HCT116 (cell line): ENCODE data around the gene STK16. TPM values are rescaled to one million over a fixed set of nuclear protein-coding genes. Genes with fewer than 3 reads are reported as not detected.
A peak's percentile ranks its signal among the peaks of the same experiment; 100 is the strongest.

Experiments
- ATAC-seq: fragments of 200-7000 bp; cut with Tn5 transposase; 2 replicates; pipeline ENCODE4 v1.9.1; 2020; ENCODE audit warnings: mild to moderate bottlenecking, moderate library complexity
- BruUV-seq: library from RNA; stranded (reverse); fragments of 400-500 nt; replicated peaks from 2 replicates; lab custom pipeline; 2021; lab: Mats Ljungman, UMichigan
- CTCF ChIA-PET: fragments of 300-600 bp; sonication (Branson Sonifier 250); formaldehyde crosslinking; loops from one replicate; lab custom pipeline; 2021; ENCODE audit warnings: antibody characterized with exemption; lab: Charles Lee
- POLR2A ChIA-PET: fragments of 300-600, 350-600 bp; sonication (Branson Sonifier 250); formaldehyde crosslinking; loops from one replicate; lab custom pipeline; 2021; ENCODE audit warnings: antibody characterized with exemption; lab: Charles Lee
- RAD21 ChIA-PET, 2 experiments: fragments of 300-600 bp; sonication (Branson Sonifier 250); formaldehyde crosslinking; loops; one replicate each; lab custom pipeline; 2023; ENCODE audit warnings: low total read pairs in 2 of 2; ENCODE audit not compliant: uncharacterized antibody in 2 of 2, unreplicated experiment in 2 of 2, low non-redundant PET in 1 of 2; lab: Charles Lee
- DNase-seq: peaks from one replicate; pipeline ENCODE4 v3.0.0-alpha.2; 2010; ENCODE audit warnings: low read depth, low spot score
- H2AFZ ChIP-seq: fragments of 200-600 bp; shearing (Covaris generic), sonication (generic); 2 replicates; pipeline ENCODE4 v1.6.1; 2017; ENCODE audit warnings: low read depth, mixed run types, mixed read lengths, antibody characterized with exemption, low read length; ENCODE audit not compliant: poor library complexity, severe bottlenecking
- H3K27ac ChIP-seq: 2 replicates; pipeline ENCODE4 v1.5.1; 2012; ENCODE audit warnings: low read depth, low read length
- H3K27me3 ChIP-seq: fragments of 200-600 bp; sonication (generic); 2 replicates; pipeline ENCODE4 v1.6.1; 2016; ENCODE audit warnings: mixed run types, low read length, mixed read lengths; ENCODE audit not compliant: insufficient read depth
- H3K36me3 ChIP-seq, 2 experiments: fragments of 200-500 bp in 1 of 2; fragments of 200-600 bp in 1 of 2; sonication (Bioruptor generic) in 1 of 2; sonication (generic) in 1 of 2; 2 replicates each; pipeline versions ENCODE4 v1.5.1 to v1.6.1; 2014 to 2016; ENCODE audit warnings: low read length in 2 of 2, inconsistent platforms in 1 of 2, mixed read lengths in 1 of 2, mixed run types in 1 of 2; ENCODE audit not compliant: insufficient read depth in 2 of 2, control insufficient read depth in 1 of 2
- H3K4me1 ChIP-seq, 2 experiments: fragments of 200-600 bp in 1 of 2; sonication (generic) in 1 of 2; 2 replicates each; pipeline versions ENCODE4 v1.5.1 to v1.6.1; 2012 to 2017; ENCODE audit warnings: low read length in 2 of 2, inconsistent platforms in 1 of 2, mild to moderate bottlenecking in 1 of 2, mixed read lengths in 1 of 2, mixed run types in 1 of 2, moderate library complexity in 1 of 2; ENCODE audit not compliant: insufficient read depth in 2 of 2, control insufficient read depth in 1 of 2
- H3K4me2 ChIP-seq: fragments of 200-600 bp; sonication (generic); 2 replicates; pipeline ENCODE4 v1.6.1; 2017; ENCODE audit warnings: mixed run types, low read length, mixed read lengths
- H3K4me3 ChIP-seq, 2 experiments: fragments of 200-600 bp in 1 of 2; sonication (generic) in 1 of 2; replicated peaks in 1 of 2; 2 replicates each; pipeline ENCODE4 v1.5.1; 2011 to 2016; ENCODE audit warnings: low read length in 2 of 2, control low read depth in 1 of 2, low read depth in 1 of 2, mild to moderate bottlenecking in 1 of 2, mixed read lengths in 1 of 2, mixed run types in 1 of 2
- H3K79me2 ChIP-seq: fragments of 200-600 bp; sonication (generic); 2 replicates; pipeline ENCODE4 v1.6.1; 2017; ENCODE audit warnings: mild to moderate bottlenecking, mixed run types, low read length, moderate library complexity, mixed read lengths; ENCODE audit not compliant: insufficient read depth
- H3K9ac ChIP-seq: fragments of 200-600 bp; sonication (generic); 2 replicates; pipeline ENCODE4 v1.6.1; 2016; ENCODE audit warnings: low read length, mixed read lengths
- H3K9me2 ChIP-seq: fragments of 200-600 bp; sonication (generic), shearing (Covaris generic); 2 replicates; pipeline ENCODE4 v1.6.1; 2017; ENCODE audit warnings: mixed run types, mild to moderate bottlenecking, moderate library complexity; ENCODE audit not compliant: insufficient read depth
- H3K9me3 ChIP-seq, 2 experiments: fragments of 200-500 bp in 1 of 2; fragments of 200-600 bp in 1 of 2; sonication (Bioruptor generic) in 1 of 2; sonication (generic) in 1 of 2; 2 replicates each; pipeline ENCODE4 v1.6.1; 2014 to 2017; ENCODE audit warnings: low read length in 2 of 2, mixed read lengths in 2 of 2, inconsistent platforms in 1 of 2, low read depth in 1 of 2, mild to moderate bottlenecking in 1 of 2, mixed run types in 1 of 2, moderate library complexity in 1 of 2; ENCODE audit not compliant: control insufficient read depth in 1 of 2, insufficient read depth in 1 of 2
- H4K20me1 ChIP-seq: fragments of 200-600 bp; sonication (generic), shearing (Covaris generic); 2 replicates; pipeline ENCODE4 v1.6.1; 2017; ENCODE audit warnings: mixed run types, mild to moderate bottlenecking, moderate library complexity; ENCODE audit not compliant: insufficient read depth
- ATF3 ChIP-seq: IDR thresholded peaks from 2 replicates; pipeline ENCODE4 v1.6.1; 2012
- CBX3 ChIP-seq: IDR thresholded peaks from 2 replicates; pipeline ENCODE4 v1.6.1; 2012; ENCODE audit warnings: low read depth
- CTCF ChIP-seq, 3 experiments: fragments of 200-600 bp in 1 of 3; sonication (generic) in 1 of 3; IDR thresholded peaks in 2 of 3; conservative IDR thresholded peaks in 1 of 3; 2 replicates each; pipeline ENCODE4 v1.5.1; 2012 to 2017; ENCODE audit warnings: low read depth in 2 of 3, low read length in 2 of 3, antibody characterized with exemption in 1 of 3, borderline replicate concordance in 1 of 3, control low read depth in 1 of 3, mild to moderate bottlenecking in 1 of 3, mixed read lengths in 1 of 3, mixed run types in 1 of 3, moderate library complexity in 1 of 3; ENCODE audit not compliant: insufficient read depth in 1 of 3
- EGR1 ChIP-seq: IDR thresholded peaks from 2 replicates; pipeline ENCODE4 v1.6.1; 2012; ENCODE audit warnings: low read depth
- ELF1 ChIP-seq: IDR thresholded peaks from 2 replicates; pipeline ENCODE4 v1.6.1; 2012; ENCODE audit warnings: low read depth, borderline replicate concordance
- EZH2 ChIP-seq: fragments of 200-600 bp; sonication (generic); IDR thresholded peaks from 2 replicates; pipeline ENCODE4 v1.6.1; 2017; ENCODE audit warnings: antibody characterized with exemption, mixed run types
- EZH2phosphoT487 ChIP-seq: fragments of 200-600 bp; IDR thresholded peaks from 2 replicates; pipeline ENCODE4 v1.6.1; 2018; ENCODE audit warnings: antibody characterized with exemption, borderline replicate concordance
- FOSL1 ChIP-seq: IDR thresholded peaks from 2 replicates; pipeline ENCODE4 v1.6.1; 2012; ENCODE audit warnings: low read depth
- JUND ChIP-seq: IDR thresholded peaks from 2 replicates; pipeline ENCODE4 v1.6.1; 2012
- MAX ChIP-seq: IDR thresholded peaks from 2 replicates; pipeline ENCODE4 v1.6.1; 2012
- POLR2A ChIP-seq: IDR thresholded peaks from 2 replicates; pipeline ENCODE4 v1.7.0; 2011; ENCODE audit warnings: borderline replicate concordance; ENCODE audit not compliant: insufficient read depth, insufficient read length; ENCODE audit errors: extremely low read depth
- REST ChIP-seq: IDR thresholded peaks from 2 replicates; pipeline ENCODE4 v1.6.1; 2012; ENCODE audit warnings: low read depth
- SP1 ChIP-seq: IDR thresholded peaks from 2 replicates; pipeline ENCODE4 v1.6.1; 2012; ENCODE audit warnings: low read depth
- SRF ChIP-seq: IDR thresholded peaks from 2 replicates; pipeline ENCODE4 v1.6.1; 2012; ENCODE audit warnings: low read depth
- TCF7L2 ChIP-seq: IDR thresholded peaks from 2 replicates; pipeline ENCODE4 v1.7.0; 2011; ENCODE audit warnings: borderline replicate concordance, inconsistent platforms; ENCODE audit not compliant: insufficient read depth, insufficient read length; ENCODE audit errors: extremely low read depth
- ZBTB33 ChIP-seq: IDR thresholded peaks from 2 replicates; pipeline ENCODE4 v1.6.1; 2011; ENCODE audit warnings: mild to moderate bottlenecking, low read length, moderate library complexity; ENCODE audit not compliant: insufficient replicate concordance; ENCODE audit errors: extremely low read depth
- ZFX ChIP-seq: fragments of 450-650 bp; IDR thresholded peaks from 2 replicates; pipeline ENCODE4 v1.6.1; 2017
- ZNF274 ChIP-seq: fragments of 200-500 bp; sonication (Bioruptor generic); IDR thresholded peaks from 2 replicates; pipeline ENCODE4 v1.6.1; 2014; ENCODE audit warnings: mild to moderate bottlenecking, low read depth, low read length, inconsistent platforms
- intact Hi-C: fragments of 100-400 bp; cut with micrococcal nuclease; formaldehyde crosslinking; loops from 2 replicates; pipeline ENCODE4 v1.10.0; 2022
- total RNA-seq: library from RNA; stranded (reverse); gene quantifications from one replicate; pipeline ENCODE4 v1.2.1, GENCODE V29; 2021; ENCODE audit not compliant: unreplicated experiment

STK16 gene
- total RNA-seq, 1 experiment from 2014 or later = 31.4 TPM

GRCh38 chr2:219216535-219216915 lies 28.8 kb upstream of the STK16 start:
- DNase-seq = no peak
- no peaks in the 10 kb centered on the region for H3K9me3 ChIP-seq
- TF ChIP-seq SP1 (no peak), ELF1 (no peak), EZH2phosphoT487 (no peak), POLR2A (no peak), ATF3 (no peak), TCF7L2 (no peak), CTCF (IDR thresholded peaks at IDR 0.05 in 2 of 3, conservative IDR thresholded peaks at IDR 0.05 in 1 of 3; ENCODE audit: borderline replicate concordance in 1 of 3, insufficient read depth in 1 of 3, low read depth in 2 of 3, low read length in 2 of 3) (no peak), CBX3 (no peak), MAX (no peak), EGR1 (no peak), SRF (no peak), EZH2 (no peak), ZFX (no peak), JUND (no peak), ZNF274 (no peak), ZBTB33 (no peak), REST (no peak), FOSL1 (no peak)
- TF ChIP-seq, all 23 proteins: peak for 0
- intact Hi-C loops = no loop called here
- Histone ChIP-seq H4K20me1 (no peaks in the 10 kb centered on the region), H2AFZ (no peak overlapping the region), H3K4me2 (0 out of 2 replicates have a peak overlapping the region, but pooled peaks have one; percentile 5), H3K79me2 (no peaks in the 10 kb centered on the region), H3K27me3 (no peaks in the 10 kb centered on the region), H3K9me2 (no peaks in the 10 kb centered on the region), H3K27ac (no peak overlapping the region), H3K4me1 (peaks cover 9 to 37% of the 10 kb centered on the region in 2 experiments; a peak in 3 of 4 replicates), H3K4me3 (no peak overlapping the region), H3K9ac (no peak overlapping the region), H3K36me3 (peaks cover 3 to 15% of the 10 kb centered on the region in 2 experiments; a peak in 1 of 4 replicates)
- RAD21 ChIA-PET = no interaction called here
- BruUV-seq = no TSS peak
- ATAC-seq = no peak
- POLR2A ChIA-PET = interaction anchor here (2.3 kb wide), 1 partner anchor 10 kb away, joined by 18 read pairs; the partner anchor contains the start of gene ZFAND2B
- CTCF ChIA-PET = interaction anchor here (0.6 kb wide), 1 partner anchor 36 kb away, joined by 5 read pairs; no protein-coding TSS in a partner anchor
